Kidney tubule cell (primary cell): Measurements from ENCODE around the gene PRR7.
A peak's percentile ranks its signal among the peaks of the same experiment; 100 is the strongest.
"Not testable (repeated sequence)": the region's sequence is repeated elsewhere in the genome, so short reads cannot be mapped to it uniquely, and the experiment has no call there.

Experiments used
- DNase-seq: peaks from one replicate; pipeline ENCODE4 v3.0.0-alpha.2; 2018; ENCODE audit warnings: low spot score

Gene PRR7

GRCh38 chr5:177484902-177485549 is 38.4 kb downstream of the PRR7 start:
- DNase-seq: no peak

GRCh38 chr5:177485753-177486152 is 39.1 kb downstream of the PRR7 start:
- not testable (repeated sequence) for DNase-seq

- DNase-seq: no peak
Observed at GRCh38 chr5:177486256-177486655, 39.6 kb downstream of the PRR7 start.

GRCh38 chr5:177487144-177487543 is 40.5 kb downstream of the PRR7 start:
- no peak for DNase-seq

GRCh38 chr5:177487975-177488374 is 41.4 kb downstream of the PRR7 start:
- DNase-seq: no peak

- no peak for DNase-seq
Observed at GRCh38 chr5:177489119-177489716, 42.6 kb downstream of the PRR7 start.

- DNase-seq: no peak
Observed at GRCh38 chr5:177490311-177490991, 43.8 kb downstream of the PRR7 start.

- DNase-seq: no peak
Observed at GRCh38 chr5:177490992-177491391, 44.4 kb downstream of the PRR7 start.

GRCh38 chr5:177491429-177491945 is 44.9 kb downstream of the PRR7 start:
- peak; percentile 36 for DNase-seq

- DNase-seq: no peak
Observed at GRCh38 chr5:177491983-177492746, 45.6 kb downstream of the PRR7 start.

- DNase-seq: no peak
Observed at GRCh38 chr5:177492841-177493240, 46.2 kb downstream of the PRR7 start.

GRCh38 chr5:177493795-177494345 is 47.3 kb downstream of the PRR7 start:
- no peak for DNase-seq

GRCh38 chr5:177494346-177495195 is 48.0 kb downstream of the PRR7 start:
- DNase-seq: peak; percentile 97

GRCh38 chr5:177495243-177496060 is 48.8 kb downstream of the PRR7 start:
- peak; percentile 85 for DNase-seq

- DNase-seq: peak; percentile 80
Observed at GRCh38 chr5:177496070-177496726, 49.6 kb downstream of the PRR7 start.

- peak; percentile 92 for DNase-seq
Observed at GRCh38 chr5:177496727-177497291, 50.2 kb downstream of the PRR7 start.

- peak; percentile 99 for DNase-seq
Observed at GRCh38 chr5:177497292-177498012, 50.8 kb downstream of the PRR7 start, which contains the start of gene PDLIM7. PDLIM7 (minus strand) TSS chr5:177497604; CDS start chr5:177496512, 1,092 bp downstream.

- no peak for DNase-seq
Observed at GRCh38 chr5:177498013-177498787, 51.6 kb downstream of the PRR7 start.
